Measurements from ENCODE around the gene RNF111.
"Not testable (repeated sequence)": the region's sequence is repeated elsewhere in the genome, so short reads cannot be mapped to it uniquely, and the experiment has no call there.

Gene RNF111

DNA sequence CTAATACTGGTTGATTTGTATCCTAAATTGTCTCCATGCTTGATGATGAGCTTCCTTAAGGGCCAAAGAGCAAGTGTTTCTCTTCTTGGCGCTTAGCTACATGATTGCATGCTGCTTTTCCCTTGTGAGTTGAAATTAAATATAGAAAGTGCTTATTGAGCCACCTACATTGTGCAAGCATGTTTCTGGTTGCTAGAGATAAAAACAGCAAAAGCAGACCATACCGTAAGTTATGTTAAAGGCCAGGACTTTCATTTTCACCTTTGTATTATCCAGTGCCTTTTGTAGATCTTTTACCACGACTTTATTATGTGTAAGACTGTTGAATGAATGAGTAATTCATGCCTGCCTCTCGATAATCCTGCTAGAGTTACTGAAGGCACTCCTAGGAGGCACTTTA lies 75.6 kb downstream of the RNF111 start:
- no peak for DNase-seq

DNA sequence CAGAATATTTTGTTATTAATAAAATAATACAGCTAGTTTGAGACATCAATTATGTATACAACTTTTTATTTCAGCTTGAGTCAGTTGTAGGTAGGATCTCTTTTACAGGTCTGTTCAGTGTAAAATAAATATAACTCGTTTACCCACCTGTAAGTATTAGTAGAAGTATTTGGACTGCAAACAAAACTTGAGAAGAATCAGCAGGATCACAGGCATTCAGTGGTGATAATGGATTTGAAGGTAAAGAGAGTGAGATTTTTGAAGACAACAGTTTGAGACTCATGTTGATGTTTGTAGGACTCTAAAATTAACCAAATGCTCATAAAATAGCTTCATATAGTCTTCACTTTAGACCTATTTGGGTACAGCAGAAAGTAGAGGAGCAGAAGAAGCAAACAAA lies 82.0 kb downstream of the RNF111 start:
- DNase-seq = no peak

DNA sequence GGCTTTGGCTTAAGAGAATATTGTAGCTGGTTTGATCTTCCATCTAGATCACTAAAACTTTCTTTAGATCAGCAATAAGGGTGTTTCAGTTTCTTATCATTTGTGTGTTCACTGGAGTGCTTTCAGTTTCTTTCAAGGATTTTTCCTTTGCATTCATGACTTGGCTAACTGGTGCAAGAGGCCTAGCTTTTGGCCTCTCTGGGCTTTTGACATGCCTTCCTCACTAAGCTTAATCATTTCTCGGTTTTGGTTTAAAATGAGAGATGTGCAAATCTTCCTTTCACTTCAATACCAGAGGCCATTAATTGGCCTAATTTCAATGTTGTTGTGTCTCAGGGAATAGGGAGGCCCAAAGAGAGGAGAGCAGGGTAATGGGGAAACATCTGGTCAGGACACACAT lies 87.1 kb downstream of the RNF111 start:
- DNase-seq = no peak

DNA sequence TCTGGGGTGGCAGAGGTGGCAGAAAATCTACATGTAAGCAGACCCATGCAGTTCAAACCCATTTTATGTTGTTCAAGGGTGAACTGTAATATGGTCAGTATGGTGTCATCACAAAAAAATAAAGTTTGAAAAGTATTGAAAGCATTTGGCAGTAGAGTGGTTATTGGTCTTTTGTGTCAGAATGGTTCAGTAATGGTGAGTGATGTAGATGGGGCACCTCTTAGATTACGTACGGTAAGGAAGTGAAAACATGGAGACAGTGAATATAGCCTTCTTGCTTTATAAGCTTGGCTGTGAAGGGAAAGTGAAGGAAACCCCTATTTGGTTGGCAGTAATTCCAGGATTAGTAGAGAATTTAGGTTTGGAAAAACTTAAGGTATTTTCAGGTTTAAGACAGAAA lies 100.3 kb downstream of the RNF111 start:
- no peak for DNase-seq

DNA sequence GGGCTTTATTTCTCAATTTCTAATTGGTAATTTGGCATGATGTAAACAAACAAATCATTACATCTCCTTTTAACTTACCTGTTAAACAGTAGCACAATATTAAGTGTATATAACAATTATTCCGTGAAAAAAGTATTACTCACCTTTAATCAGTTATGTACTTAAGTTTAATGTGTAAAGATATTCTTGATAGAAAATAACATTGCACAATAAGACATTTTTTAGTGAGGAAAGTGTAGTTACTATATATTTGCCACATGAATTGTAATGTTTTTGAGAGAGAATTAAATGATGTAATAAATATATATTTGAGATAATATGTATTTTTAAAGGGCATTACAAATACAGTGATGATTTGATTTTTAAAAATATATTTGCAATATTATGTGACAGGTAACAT lies 106.6 kb downstream of the RNF111 start:
- no peak for DNase-seq

DNA sequence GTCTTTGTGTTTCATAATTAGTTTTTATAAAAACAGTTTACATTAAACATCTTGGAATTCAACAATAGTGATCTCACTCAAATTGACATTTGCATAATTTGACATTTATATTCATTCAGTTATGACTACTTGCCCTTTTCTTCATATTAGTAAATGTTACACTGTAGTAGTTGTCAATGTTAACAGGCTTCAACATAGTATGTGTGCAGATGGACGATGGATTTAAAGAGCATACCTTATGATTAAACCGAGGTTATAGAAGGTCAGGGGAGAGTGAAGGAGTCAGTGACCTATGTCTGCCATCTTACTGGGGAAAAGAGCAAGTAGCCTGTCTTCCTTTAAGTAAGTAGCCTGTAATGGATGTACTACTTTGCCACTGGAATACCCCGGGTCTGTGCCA lies 109.0 kb downstream of the RNF111 start:
- DNase-seq = no peak

DNA sequence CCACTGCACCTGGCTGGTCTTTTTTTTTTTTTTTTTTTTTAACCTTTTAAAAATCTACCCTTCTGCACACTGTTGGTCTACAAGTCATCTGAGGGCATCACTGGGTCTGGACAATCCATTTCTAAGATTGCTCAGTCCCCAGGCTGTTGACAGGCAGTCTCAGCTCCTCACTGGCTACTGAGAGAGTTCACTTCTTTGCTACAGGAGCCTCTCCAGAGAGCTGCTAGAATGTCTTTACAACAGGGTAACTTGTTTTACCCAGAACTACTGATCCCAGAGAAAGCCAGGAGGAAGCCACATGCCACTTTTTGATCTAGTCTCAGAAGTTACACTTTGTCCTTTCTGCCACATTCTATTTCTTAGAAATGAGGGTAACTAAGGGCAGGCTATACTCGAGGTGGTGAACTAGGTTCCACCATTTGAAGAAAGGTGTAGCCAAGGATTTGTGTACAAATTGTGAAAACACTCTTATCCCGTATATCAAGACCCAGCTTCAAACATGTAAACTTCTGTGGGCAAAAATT lies 111.8 kb downstream of the RNF111 start:
- no peak for DNase-seq

DNA sequence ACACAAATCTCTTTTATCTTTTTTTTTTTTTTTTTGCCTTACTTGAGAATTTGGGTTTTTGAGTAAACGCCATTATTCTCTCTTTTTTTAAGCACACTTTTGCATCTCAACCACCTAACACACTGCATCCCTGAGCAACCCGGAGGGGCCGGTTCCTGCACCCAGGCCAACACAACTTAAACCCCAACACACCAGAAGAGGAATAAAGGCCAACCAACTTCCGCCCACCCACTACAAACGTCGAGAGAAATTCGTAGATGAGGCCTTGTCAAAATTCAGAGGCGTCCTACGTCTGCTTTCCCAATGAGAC lies 117.1 kb downstream of the RNF111 start:
- no peak for DNase-seq

DNA sequence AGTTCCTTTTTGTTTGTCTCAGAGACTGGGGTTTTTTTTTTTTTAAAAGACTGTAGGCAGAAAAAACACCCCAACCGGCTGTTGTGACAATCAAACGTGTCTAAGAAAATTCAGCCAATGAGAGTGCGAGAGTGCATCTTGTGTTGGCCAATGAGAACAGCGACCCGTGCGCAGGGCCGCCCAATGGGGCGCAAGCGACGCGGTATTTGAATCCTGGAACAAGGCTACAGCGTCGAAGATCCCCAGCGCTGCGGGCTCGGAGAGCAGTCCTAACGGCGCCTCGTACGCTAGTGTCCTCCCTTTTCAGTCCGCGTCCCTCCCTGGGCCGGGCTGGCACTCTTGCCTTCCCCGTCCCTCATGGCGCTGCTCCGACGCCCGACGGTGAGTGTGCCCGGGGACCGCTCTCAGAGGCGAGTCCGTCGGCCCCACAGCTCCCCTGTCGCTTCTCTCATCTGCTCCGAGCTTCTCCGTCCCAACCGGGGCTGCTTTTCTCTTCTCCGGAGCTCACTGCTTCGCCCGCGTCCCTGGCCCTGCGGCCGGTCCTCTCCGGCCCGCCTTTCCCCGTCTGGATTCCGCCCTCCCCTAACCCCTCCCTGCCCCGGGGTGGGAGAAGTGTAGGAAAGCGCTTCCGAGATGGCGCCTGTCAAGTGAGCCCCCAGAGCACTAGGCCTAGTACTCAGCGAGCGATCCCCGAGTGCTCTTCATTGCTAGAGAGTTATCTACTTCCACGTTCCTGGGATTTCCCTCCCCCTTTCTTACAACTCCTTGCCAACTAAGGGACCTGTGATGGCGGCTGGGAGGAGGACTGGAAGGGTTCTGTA lies 117.7 kb downstream of the RNF111 start, which contains the start of gene CCNB2:
CCNB2 (plus strand) TSS at position 235 of the 821 bp plus-strand sequence; CDS start at position 358, 123 bp downstream.
- DNase-seq = peak; percentile 19 to 73

DNA sequence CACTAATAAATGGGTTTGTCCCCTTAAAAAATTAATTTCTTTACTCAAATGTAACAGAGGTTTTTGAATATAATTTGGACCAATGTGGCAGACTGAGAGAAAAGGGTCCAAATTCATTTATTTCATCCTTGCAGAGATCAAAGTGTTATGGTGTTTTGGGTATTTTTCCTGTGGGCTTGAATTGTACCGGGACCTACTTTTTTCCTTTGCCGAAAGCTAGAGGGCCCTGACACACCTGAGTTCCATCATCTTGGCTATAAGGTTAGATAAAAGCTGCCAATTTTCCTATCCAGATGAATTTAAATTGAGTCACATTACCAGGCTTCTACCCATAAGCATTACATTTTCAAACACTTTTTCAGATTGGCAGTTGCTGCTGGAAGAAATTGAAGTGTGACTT lies 118.4 kb downstream of the RNF111 start:
- no peak for DNase-seq

DNA sequence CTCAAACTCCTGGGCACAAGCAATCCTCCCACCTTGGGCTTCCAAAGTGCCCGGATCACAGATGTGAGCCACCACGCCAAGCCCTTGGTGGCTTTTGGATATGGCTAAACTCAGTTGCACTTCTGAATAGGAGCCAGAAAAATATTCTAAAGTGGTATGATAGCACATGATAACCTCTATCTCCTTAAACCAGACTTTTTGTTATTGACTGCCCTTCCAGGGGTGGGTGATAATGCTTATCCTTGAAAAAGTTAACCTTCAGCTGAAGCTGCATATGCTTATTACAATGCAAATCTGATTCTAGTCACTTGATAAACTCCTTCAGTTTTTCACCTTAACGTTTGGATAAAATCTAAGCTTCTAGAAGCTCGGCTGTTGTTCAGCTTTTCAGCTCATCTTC lies 123.8 kb downstream of the RNF111 start:
- no peak for DNase-seq

DNA sequence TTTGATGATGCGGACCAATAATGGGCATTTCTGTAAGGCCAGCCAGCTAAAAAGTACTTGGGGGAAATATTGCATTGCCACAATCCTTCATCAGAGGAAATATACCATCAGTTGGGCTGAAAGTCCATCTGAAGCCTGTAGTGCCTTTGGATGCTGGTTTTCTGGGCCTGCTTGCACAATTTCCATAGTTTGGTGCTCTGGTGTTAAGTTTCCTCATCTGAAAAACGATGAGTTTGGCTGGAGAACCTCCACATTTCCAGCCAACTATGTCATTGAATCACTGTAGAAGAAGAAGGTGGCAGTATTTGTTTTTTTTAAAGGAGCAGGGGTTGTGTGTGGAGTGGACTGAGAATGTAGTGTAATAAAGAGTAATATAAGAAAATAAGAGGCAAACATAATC lies 127.6 kb downstream of the RNF111 start:
- DNase-seq = no peak

DNA sequence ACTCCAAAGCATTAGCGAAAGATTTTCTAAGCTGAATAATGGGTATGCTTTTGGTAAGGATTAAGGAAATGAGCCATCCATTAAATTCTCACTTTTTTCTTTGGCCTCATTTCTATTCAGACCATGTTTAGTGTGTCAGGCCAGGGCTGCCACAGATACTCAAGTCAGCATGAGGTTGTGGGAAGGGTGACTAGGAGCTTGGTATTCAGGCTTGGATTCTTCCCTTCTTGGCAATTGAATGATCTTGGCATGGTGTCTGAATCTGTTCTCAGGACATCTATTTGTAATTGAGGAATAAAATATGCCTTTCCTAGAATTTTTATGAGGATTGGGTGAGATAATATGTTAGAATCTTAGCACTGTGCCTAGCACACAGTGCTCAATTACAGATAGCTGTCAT lies 128.7 kb downstream of the RNF111 start:
- DNase-seq = no peak

DNA sequence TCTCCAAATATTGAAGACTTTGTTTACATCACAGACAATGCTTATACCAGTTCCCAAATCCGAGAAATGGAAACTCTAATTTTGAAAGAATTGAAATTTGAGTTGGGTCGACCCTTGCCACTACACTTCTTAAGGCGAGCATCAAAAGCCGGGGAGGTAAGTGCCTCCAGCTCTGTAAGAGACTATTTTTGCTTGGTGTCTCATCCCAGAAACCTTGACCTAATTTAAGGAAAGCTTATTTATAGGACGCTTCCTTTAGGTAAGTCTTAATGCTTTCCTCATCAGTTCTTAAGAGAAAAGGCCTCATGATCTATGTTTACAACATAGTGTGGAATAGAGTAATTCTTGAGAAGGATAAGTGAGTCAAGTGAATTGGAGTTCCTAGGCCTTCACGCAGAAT lies 129.3 kb downstream of the RNF111 start:
- DNase-seq = no peak

DNA sequence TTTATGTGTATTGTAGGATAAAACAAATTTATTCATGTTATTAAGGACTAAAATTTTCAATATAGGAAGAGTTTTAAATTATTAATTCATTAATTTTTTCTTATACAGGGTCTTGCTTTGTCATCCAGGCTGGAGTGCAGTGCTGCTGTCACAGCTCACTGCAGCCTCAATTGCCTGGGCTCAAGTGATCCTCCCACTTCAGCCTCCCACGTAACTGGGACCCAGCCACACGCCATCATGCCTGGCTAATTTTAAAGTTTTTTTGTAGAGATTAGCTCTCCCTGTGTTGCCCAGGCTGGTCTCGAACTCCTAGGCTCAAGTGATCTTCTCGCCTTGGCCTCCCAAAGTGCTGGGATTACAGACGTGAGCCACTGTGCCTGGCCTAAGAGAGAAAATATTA lies 132.2 kb downstream of the RNF111 start:
- no peak for DNase-seq

DNA sequence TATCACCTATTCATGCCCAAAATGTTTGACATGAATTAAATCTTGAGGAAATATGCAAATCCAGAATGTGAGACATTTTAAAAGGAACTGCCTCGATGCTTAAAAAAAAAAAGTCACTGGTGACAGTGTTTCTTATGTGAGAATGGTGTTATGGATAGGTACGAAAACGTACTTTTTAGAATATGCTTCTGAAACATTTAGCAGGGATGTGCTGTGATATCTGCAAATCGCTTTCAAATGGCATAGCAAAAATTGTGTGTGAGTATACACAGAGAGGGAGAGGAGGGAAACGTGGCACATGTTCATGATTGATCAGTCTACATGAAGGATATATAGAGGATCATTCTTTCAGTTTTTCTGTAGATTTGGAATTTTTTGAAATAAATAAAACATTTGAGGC lies 133.5 kb downstream of the RNF111 start:
- DNase-seq = no peak

DNA sequence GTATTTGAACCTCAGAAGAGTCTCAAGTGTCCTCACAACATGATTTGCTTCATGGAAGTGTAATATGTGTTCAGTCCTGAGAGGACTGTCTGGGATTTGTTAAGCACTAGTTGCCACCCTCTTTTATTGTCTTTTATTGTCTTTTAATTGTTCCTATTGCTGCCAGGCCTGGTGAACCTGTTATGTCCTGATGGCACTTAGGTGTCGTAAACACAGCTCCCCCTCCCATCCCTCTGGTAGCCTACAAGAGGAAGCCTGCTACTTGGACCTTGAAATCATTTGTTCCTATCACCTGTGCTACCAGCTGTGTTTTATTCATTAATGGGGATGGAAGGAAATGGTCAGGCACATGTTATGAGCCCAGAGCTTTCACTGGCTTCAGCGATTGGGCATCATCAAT lies 136.8 kb downstream of the RNF111 start:
- DNase-seq = no peak

DNA sequence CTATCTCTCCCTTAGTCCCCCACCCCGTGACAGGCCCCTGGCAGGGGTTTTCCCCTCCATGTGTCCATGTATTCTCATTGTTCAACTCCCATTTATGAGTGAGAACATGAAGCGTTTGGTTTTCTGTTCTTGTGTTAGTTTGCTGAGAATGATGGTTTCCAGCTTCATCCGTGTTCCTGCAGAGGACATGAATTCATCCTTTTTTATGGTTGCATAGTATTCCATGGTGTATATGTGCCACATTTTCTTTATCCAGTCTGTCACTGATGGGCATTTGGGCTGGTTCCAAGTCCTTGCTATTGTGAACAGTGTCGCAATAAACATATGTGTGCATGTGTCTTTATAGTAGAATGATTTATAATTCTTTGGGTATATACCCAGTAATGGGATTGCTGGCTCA lies 138.2 kb downstream of the RNF111 start:
- not testable (repeated sequence) for DNase-seq

DNA sequence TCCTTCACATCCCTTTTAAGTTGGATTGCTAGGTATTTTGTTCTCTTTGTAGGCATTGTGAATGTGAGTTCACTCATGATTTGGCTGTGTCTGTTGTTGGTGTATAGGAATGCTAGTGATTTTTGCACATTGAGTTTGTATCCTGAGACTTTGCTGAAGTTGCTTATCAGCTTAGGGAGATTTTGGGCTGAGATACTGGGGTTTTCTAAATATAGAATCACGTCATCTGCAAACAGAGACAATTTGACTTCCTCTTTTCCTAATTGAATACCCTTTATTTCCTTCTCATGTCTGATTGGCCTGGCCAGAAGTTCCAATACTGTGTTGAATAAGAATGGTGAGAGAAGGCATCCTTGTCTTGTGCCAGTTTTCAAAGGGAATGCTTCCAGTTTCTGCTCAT lies 139.8 kb downstream of the RNF111 start:
- not testable (repeated sequence) for DNase-seq

DNA sequence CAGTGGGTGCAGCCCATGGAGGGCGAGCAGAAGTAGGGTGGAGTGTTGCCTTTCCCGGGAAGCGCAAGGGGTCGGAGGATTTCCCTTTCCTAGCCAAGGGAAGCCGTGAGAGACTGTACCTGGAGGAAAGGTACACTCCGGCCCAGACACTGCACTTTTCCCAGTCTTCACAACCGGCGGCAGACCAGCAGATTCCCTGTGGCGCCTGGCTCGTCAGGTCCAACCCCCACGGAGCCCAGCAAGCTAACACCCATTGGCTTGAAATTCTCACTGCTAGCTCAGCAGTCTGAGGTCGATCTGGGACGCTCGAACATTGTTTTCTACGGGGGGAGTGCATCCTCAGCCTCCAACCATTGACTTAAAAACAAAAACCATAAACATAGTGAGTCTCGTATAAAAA lies 144.0 kb downstream of the RNF111 start:
- DNase-seq = no peak

DNA sequence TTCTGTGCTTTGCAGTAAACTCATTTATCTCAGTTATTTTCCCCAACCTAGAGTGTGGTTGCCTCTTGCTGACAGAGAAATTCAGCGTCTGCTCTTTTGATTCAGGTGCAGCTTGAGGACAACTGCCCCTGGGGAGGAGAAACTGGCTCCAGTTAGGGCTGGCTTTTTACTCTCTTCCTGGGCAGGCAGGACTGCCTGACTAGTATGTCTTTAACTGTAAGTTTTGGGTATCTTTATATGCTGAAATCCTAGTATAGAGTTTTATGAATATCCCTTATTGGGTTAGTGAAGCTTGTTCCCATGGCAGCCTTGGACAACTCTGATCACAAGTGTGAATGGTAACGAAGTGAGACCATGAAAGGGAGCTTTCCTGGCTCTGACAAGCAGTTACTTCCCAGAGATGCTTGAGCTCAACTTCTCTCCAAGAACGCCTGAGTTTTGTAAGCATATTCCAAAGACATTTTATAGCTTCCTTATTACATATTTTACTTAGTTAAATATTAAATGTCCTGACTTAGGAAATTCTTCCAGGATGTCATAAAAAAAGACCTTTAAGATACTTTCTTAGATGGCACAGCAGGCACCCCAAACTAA lies 144.6 kb downstream of the RNF111 start:
- DNase-seq = no peak

DNA sequence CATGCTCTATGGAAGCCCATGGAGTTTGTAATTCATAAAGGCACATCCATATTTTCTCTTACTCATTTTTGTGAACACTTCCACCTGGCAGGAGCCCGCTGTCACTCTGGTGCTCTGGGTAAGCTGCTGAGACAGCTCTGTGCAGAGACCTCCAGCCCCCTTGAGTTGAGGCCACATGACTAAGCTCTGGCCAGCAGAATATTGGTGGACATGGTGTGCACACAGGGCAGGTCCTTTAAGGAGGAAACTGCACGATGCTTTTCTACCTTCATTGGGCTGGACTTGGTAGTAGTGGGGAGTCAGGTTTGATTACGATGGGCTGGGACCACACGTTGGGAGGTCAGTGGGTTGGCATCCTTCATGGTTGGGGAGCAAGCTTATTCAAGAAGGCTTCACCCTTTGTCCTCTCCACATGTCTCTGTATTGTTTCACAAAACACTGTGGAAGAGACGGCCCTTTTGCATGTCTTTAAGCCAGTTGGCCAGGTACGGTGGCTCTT lies 146.5 kb downstream of the RNF111 start:
- DNase-seq = no peak

DNA sequence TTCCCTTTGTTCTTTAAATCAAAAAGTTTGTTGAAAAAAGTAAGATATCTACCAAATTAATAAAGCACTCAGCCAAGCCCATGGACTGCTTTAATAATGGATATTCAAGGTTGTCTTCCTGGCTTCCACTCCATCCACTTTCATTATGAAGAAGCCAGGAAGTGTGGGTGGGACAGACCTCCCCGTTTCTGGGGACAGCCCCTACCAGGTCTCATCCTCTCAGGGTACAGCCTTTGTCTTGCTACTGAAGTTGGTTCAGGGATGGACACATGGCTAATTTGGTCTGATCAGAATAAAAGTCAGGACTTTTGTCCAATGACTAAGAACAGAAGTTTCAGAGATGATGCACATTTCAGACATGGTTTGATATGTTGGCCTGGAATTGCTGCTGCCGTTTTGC lies 150.1 kb downstream of the RNF111 start:
- DNase-seq = no peak

DNA sequence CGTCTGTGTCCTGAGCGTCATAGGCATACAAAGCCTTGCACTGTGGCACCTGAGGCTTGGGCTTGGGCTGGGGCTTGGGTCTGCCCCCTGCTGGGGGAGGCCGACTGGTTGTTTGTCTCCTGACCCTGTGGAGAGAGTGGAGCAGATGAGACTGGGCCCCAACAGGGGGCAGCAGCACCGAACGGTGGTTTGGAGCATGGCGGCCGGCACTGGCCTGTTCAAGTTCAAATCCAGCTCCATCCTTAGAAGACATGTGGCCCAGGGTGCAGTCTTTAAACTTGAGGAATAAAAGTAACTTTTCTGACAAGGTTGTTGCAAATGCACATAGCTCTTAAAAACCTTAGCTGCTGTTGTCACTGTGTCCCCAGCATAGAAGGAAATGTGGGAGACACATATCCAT lies 150.8 kb downstream of the RNF111 start:
- no peak for DNase-seq
